ENCODE results near the gene NUDT19.
"Not testable (repeated sequence)": the region's sequence is repeated elsewhere in the genome, so short reads cannot be mapped to it uniquely, and the experiment has no call there.

NUDT19 gene
- 18.5 to 53.9 (median 32.4) reads per million in 3 experiments for total RNA-seq

DNA sequence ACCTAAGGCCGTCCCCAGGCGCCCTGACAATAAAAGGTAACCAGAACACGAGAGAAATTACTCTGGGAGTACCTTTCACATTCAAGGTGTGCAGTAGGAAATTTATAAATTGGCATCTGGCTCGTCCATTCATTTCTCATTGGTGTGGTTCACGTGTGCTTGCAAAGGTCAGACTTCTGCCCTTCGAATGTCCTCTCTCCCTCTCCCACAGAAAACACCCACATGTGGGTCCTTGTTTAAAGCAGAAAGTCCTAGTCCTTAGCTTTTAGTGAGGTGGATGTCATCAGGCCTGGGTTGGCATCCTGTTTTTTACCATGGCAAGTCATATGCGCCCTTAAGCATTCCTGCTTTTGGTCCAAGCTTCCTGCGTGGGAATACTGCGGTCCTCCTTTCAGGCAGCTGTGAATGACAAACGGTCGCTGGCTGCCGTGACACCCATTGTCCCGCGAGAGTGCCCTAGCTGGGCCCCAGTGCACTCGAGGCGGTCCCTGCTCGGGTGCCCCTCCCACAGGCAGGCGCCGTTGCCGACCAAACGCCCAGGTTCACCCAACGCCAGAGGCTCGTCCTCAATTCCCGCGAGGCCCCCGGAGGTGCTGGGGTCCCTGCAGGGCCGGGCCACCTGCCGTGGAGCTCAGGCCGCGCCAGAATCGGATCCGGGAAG is at the start of gene NUDT19:
Gene NUDT19, plus strand, starts transcription at position 531 of the 661 bp plus-strand sequence. CDS start 140 bp downstream, outside the sequence.
- peak; percentile 63 for DNase-seq

DNA sequence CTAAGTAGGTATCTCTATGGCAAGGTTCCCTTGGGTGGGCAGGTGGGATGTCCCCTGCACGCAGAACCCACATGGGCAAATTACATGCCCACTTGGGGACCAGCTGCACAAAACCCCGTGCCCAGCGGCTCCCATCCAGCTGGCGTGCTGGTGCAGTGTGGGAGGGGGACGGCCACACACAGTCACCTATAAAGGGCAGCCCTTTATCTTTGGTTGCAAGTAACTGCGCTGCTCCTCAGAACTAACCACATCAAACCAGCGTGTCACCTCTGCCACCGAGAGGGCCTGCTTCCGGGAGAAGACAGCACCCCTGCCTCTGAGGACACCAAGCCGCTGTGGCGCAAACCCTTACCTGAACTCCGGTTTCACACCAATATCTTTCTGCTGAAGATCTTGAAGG is 48.9 kb upstream of the NUDT19 start:
- DNase-seq = peak; percentile 73

DNA sequence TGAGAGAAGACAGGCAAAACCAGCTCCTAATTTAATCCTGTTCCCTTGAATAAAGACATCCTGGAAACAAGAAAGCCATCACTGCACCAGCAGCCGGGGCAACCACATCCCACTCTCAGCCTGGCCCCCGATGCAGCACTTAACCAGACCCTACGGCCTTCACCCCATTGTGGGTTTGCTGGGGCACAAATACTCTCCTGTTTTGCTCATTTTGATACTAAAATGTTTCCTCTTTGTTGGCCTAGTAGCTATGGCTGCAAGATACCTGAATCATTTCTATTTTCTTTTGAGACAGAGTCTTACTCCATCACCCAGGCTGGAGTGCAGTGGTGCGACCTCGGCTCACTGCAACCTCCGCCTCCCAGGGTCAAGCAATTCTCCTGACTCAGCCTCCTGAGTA is 45.1 kb upstream of the NUDT19 start:
- DNase-seq = no peak

DNA sequence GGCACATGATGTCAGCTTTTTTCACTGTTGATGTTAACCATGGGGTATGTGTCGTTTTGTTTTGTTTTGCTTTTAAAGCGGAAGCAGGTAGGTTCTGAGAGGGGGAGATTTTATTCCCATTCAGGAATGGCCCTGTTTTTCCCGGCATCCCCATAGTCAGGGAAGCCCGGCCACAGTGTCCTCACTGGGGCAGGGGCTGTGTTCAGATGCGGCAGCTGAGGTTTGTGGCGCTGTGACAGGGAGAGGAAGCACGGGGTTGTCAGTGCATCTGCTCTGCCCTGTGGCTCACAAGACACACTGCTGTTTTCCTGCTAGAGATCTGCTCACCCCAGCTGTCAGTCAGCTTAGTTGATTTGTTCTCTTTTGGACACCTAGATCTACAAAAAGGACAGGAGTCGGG is 44.3 kb upstream of the NUDT19 start:
- DNase-seq = no peak

DNA sequence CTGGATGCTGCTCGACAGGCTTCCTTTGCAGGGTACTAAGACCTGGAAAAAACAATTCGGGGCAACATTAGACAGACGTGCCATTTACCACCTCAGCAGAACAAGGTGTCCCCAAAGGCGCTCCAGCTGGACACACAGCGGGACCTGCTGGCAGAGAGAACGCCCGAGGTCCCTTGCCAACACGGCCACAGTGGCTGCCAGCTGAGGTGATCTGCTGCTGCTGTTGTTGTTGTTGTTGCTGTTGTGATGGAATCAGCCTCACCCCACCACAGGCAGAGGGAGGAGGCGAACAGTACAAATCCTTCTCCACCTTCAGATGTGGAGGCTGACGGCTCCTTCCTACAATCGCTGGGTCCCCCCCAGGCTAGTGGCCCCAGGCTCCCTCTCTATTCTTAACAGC is 41.9 kb upstream of the NUDT19 start:
- no peak for DNase-seq

DNA sequence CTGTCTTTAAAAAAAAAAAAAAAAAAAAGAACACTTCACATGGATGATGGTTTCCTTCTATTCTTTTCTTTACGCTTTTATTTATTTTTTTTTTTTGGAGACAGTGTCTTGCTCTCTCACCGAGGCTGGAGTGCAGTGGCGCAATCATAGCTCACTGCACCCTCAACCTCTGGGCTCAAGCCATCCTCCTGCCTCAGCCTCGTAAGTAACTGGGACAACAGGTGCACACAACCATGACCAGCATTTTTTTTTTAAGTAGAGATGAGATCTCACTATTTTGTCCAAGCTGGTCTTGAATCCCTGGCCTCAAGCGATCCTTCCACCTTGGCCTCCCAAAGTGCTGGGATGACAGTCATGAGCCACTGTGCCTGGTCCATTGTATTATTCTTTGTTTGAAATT is 41.0 kb upstream of the NUDT19 start:
- DNase-seq = no peak

DNA sequence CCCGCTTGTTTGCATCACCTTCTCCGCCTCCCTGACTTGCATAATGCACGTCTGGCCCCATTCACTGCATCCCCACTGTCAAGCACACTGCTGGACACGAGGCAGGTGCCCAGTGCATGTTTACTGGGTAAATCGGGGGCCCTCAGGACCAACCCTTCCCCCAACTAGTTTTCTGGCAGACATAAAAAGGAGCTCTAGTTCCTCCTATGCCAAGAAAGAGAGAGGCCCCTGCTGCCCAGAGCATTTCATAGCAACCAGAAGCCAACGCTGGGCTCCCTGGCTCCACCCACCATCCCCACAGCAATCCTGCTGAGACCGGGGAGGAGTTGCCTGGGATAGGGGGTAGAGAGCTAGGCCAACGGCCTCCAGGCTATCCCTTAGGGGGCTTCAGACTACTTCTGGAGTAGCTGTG is 39.9 kb upstream of the NUDT19 start:
- DNase-seq = no peak

DNA sequence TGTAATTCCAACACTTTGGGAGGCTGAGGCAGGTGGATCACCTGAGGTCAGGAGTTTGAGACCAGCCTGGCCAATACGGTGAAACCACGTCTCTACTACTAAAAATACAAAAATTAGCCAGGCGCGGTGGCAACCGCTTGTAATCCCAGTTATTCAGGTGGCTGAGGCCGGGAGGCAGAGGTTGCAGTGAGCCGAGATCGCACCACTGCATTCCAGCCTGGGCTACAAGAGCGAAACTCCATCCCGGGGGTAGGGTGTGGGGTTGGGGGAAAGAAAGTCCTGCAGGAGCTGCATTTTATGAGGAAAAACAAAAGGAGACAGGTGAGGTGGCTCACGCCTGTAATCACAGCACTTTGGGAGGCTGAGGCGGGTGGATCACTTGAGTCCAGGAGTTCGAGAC is 39.3 kb upstream of the NUDT19 start:
- not testable (repeated sequence) for DNase-seq

DNA sequence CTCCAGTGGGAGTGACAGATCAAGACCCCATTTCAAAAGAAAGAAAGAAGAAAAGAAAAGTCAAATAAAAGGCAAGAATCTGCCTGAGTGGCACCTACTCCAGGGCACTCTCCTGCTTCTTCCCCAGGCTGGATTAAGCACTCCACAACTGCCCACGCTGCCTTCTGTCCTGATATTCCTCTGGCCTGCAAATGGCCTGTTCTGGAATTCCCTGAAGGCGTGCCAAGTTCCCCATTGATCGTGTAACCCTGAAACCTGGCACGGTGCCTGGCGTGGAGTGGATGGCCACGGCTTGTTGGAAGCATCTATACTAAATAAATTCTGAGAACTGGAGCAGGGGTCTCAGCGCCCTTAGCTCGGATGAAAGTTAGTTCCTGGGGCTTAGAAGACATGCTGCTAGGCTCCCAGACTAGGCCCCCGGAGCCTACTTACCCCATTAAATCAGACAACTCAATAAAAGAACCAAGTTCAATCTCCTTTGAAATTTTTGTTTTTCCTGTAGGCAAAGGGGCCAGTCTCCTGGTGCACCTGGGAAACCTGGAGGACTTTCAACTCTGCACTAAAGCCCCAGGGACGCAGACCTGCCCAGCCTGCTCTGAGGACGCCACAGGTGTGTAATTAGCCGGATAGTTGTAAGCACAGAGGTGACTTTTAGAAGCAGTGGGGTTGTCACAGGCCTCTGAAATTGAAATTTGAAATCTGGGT is 38.6 kb upstream of the NUDT19 start:
- DNase-seq = no peak

DNA sequence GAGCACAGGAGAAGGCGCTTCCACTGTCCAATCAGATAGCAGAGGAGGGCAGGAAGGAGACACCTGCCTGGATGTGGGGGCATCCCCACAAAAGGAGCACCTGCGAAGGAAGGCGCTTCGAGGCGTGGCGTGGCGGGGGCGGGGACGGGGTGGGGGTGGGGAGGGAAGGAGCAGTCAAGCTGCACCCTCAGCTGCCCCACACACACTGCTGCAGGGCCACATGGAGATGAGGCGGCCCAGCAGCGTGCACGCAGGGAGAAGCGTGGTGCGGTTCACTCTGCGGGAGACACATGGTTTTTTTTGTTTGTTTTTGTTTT is 38.1 kb upstream of the NUDT19 start:
- no peak for DNase-seq

DNA sequence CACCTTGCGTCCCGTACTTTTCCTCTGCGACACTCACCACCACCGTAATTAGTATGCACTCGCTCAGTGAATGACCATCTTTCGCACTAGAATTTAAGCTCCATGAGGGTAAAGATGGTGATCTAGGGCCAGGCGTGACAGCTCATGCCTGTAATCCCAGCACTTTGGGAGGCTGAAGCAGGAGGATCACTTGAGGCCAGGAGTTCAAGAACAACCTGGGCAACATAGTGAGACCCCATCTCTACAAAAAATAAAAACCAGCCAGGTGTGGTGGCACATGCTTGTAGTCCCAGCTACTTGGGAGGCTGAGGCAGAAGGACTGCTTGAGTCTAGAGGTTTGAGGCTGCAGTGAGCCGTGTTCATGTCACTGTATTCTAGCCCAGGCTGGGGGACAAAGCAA is 35.2 kb upstream of the NUDT19 start:
- DNase-seq = not testable (repeated sequence)

DNA sequence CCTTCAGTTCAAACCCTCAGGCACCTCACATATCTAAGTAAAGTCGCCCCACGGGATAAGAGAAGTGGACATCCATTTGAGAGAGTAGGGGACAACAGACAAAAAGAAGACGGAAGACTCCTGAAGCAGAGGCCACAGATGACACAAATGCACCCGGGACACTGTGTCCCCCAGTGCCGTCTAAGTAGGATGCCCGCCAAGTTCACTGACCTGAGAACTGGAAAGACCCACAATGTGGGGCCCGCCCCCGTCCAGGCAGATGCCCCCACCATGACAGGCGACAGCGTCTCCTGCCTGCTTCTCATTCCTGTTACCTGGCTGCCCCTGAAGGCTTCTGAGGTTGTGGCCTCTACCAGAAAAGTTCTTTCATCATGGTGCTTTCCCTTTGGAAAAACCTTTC is 33.5 kb upstream of the NUDT19 start:
- no peak for DNase-seq

DNA sequence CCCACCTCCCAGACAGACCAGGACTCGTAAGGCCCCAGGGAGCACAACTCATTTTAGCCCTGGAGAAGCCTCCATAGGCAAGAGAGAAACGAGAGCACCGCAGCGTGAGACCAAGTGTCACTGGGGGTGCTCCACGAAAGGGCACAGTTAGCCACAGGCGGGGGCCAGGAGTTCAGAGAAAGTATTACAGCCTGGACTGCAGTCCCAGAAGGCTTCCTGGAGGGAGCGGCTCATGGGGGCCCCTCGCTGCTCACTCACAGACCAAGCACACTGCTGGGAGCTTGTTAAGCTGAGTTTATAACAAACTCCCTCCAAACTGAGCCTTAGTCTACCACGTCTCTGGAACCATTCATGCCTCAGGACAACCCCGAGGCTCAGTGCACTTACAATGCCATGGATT is 33.1 kb upstream of the NUDT19 start:
- no peak for DNase-seq

DNA sequence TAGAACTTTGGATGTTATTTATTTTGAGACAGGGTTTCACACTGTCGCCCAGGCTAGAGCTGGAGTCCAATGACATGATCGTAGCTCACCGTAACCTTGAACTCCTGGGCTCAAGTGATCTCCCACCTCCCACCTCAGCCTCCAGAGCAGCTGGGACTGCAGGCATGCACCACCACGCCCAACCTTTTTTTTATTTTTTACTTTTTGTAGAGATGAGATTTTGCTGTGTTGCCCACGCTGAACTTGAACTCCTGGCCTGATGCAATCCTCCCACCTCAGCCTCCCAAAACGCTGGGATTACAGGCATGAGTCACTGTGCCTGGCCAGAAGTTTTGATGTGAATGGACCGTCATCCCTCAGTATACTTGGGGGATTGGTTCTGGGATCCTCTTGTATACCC is 30.3 kb upstream of the NUDT19 start:
- no peak for DNase-seq

DNA sequence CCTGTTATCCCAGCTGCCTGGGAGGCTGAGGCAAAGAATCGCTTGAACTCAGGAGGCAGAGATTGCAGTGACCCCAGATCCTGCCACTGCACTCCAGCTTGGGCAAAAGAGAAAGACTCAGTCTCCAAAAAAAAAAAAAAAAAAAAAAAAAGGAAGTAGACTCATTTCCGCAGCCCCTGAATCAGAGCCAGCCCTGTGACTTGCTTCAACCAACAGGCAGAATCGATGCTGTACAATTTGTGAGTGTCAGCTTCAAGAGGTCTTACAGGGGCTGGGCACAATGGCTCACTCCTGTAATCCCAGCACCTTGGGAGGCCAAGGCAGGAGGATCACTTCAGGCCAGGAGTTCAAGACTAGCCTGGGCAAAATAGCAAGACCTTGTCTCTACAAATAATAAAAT is 29.4 kb upstream of the NUDT19 start:
- DNase-seq = no peak

DNA sequence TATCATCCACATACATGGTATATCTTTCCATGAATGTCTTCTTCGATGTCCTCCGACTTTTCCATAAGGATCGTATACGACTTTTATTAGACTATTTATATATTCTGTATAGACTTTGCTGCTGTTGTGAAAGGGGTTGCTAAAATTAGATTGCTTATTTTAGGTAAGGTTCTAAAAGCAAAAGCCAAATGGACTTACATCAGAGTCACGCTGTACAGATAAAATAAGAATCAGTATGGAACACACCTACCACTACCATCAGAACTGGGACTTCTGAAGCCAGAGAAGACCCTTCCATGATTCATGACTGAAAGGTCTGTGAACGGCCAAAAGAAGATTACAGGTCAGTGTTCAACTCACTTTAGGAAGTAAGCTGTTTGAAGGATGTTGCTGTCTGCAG is 25.5 kb upstream of the NUDT19 start:
- no peak for DNase-seq

DNA sequence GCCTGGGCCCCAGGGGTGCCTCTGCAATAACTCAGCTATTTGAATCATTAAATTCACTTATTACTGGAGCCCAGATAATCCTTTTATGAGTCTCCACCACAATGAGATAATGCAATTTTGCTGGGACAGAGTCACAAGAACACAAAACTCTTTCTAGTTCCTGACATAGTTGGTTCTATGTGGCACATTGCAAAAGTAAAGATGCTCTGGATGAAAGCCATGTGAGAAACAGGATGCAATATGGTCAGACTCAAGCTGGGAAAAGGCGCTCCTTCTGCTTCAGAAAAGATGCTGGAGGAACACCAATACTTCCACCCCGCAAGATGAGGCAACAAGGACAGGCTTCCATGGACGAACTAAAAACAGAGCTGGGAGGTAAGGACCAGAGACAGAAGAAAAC is 22.3 kb upstream of the NUDT19 start:
- no peak for DNase-seq

DNA sequence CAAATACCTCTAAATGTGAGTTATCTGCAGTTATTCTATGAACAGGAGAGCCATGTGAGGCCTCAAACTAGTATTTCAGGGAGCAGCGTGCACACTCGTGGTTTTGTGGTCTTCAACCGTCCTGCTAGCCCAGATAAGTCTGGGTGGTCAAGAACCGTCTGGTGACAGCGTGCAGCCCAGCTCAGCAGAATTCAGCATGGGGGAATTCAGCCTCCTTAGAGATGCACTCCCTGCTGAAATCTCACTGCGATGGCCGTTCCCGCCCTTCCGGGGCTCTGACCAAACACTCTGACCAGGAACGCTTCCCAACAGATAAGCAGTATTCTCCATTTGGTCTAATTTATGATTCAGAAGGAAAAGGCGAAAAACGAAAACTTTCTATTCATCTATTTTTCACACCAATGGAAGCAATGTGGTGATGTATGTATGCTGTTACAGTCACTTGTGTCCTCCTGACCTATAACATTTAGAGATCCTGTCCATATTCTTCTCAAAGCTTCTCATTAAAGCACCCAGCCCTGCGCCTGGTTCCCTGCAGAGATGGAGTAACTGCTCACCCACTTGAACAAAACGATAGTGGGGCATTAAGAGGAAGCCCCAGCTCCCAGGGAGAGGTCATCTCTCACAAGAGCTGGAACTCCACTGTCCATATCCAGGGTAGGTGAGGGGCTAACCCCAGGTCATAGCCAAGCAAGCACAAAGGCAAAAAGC is 19.6 kb upstream of the NUDT19 start:
- no peak for DNase-seq

DNA sequence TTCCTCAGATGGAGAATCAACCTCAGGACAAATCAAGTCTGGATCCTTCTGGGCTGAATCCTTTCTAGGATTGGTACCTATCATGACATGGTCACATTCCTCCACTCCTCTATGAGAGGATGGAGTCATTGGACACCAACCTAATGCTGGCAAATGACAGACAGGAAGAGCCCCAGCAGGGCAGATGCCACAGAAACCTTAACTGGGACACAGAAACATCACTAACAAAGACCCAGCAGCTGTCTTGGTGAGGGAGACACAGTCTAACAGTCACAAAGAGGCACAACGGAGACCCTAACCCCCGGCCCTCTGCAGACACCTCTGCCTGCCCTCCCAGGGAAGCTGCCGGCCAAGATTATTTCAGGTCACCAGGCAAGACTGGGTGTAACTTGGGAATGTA is 18.8 kb upstream of the NUDT19 start:
- DNase-seq = no peak

DNA sequence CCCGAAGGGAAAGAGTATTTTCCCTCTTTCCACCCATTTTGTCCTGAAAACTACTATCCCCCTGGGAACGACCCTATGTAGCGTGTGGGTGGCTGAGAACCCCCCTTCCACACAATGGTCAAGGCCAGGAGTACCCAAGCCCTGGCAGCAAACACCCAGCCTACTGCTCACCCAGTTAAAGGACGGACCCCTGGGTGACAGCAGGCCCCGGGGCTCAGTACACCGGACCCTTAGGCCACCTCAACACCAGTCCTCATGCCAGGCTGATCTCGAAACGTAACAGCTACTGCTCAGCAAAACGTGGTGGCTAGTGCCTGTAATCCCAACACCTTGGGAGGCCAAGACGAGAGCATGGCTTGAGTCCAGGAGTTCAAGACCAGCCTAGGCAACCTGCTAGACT is 18.0 kb upstream of the NUDT19 start:
- no peak for DNase-seq

DNA sequence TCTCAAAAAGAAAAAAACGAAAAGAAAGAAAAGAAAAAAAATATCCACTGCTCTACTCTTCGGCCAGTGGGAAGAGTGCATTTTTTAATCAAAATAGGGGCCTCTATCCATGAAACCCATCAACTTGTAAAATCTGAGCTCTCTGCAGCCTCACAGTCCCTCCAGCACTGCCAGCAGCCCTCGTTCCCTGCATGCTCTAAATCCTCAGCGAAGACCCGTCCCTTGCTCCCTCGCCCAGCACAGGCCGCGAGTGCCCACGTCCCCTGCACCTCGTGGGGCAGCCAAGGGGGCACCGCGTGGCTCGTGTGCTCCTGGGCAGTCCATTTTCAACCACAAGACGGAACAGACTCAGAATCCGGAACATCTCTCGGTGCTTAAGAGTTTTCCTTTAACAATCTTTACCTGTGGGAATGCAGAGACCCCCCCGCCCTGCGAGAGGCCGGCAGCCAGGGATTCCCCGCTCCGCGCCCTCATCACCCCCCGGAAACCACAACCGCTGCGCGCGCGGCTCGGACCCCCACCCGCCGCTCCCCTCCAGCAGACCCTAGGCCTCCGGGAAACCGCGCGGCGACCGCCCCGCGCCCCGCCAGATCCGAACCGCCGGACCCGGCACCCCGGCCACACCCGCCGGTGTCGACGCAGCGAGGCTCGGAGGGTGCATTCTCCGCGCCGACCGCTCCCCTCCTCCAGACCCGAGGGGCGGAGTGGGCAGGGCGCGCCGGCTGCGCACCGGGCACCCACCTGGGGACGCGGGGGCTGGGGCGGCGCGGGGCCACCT is 17.3 kb upstream of the NUDT19 start:
- DNase-seq = no peak

DNA sequence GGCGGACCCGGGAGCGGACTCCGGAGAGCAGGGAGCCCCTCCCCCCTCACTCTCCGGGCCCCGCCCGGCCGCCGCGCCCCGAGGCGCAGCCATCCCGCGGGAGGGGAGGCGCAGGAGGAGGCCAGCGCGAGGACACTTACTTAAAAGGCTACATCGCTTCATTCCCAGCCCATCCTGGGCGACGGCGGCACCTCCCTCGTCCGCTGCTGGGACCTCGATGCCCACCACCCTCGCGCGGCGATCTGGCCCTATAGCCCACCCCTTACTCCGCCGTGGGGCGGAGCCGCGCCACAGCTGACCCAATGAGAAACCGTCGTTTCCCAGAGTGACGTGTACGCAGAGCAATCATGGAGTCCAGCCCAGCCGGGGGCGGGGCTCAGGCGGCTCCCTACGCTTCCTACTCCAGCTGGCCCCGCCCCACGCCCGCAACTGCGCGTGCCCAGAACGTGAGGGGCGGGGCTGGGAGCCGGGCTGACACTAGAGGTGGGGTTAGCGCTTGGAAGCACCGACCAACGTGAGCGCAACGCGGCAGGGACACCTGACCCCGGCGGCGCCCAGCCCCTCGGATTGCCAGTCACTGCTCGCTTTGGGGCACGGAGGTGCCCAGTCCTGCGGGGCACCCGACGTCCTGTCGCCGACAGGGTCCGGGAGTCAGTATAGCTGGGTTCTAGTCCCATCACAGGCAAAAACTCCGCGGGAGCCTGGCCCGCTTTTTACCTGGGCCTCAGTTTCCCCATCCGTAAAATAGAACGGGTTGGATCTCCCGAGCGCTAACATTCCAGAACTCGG is 16.5 kb upstream of the NUDT19 start, which contains the start of gene ANKRD27:
Gene ANKRD27, minus strand, starts transcription at position 250 of the 789 bp plus-strand sequence. CDS start 16,165 bp downstream, outside the sequence.
- DNase-seq = peak; percentile 98
